ENCODE measurements around the gene PRKG1.

Gene PRKG1

GRCh38 chr10:51926337-51926736 is 852.0 kb downstream of the PRKG1 start:
- no peak for DNase-seq (ENCODE audit: low read depth in 2 of 2)

DNA sequence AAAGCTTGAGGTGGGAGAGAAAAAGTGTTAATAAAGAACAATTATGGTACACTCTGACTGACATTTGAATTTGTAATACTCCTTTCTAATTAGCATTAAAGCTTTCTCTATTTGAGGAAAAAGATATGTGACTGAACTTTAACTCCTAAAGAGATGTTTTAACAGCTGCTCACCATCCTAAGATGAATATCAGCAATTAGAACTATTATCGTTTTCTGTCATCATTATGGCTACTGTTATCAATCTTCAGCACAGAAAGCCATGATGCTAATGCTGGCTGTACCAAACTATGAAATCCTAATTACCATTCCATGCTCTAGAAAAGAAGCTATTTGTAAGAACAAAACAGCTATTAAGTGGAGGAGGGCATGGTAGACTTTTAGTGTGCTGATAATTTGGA is 853.9 kb downstream of the PRKG1 start:
- DNase-seq (ENCODE audit: low read depth in 2 of 2): no peak

- DNase-seq (ENCODE audit: low read depth in 2 of 2): no peak
These were observed 858.2 kb downstream of the PRKG1 start for GRCh38 chr10:51932530-51932929.

- no peak for DNase-seq (ENCODE audit: low read depth in 2 of 2)
These were observed 860.1 kb downstream of the PRKG1 start for GRCh38 chr10:51934373-51934772.

DNA sequence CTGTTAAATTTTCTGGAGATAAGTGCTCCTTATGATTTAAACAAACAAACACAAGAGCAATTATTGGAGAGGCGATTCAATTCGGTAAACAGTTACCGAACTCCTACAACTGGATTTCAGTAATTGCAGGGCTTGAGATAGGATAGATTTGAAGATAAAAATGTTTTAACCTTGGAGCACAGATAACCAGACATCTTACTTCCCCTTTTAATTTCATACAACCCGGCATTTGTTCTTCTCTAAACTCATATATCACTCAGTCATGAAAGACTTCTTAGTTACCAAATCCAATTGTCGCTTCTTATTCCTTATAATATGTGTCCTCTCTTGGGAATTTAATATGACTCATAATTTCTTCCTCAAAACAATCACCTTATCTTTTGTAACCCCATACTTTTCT is 861.1 kb downstream of the PRKG1 start:
- no peak for DNase-seq (ENCODE audit: low read depth in 2 of 2)

GRCh38 chr10:51937308-51938140 is 863.2 kb downstream of the PRKG1 start:
- no peak for DNase-seq (ENCODE audit: low read depth in 2 of 2)

DNA sequence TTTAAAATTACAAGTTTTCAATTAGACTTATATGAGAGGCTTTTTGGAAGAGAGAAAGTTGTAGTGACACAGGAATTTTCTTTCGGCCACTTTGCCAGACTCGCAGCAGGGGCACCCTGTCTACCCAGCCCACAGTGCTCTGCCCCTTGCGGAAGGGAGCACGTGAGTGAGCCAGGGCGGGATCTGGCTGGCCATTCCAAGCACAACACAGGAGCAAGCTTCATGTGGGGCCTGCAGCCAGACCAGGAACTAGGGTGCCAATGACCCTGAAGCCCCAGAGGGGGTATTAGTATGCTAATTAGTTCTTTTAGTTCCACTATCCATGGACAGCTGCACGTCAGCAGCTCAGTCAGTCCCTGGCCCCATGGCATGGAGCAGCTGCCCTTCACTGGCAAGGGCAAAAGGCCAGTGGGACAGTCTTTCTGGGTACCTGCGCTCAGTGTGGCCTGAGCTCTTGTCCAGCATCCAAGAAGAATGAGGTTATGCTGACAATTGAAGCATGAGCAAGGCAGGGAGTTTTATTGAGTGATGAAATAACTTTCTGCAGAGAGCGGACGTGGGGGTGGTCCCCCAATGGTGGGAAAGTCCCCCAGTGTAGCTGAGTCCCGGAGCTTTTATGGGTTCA is 876.2 kb downstream of the PRKG1 start:
- no peak for DNase-seq (ENCODE audit: low read depth in 2 of 2)

- DNase-seq (ENCODE audit: low read depth in 2 of 2): no peak
These were observed 876.8 kb downstream of the PRKG1 start for GRCh38 chr10:51950996-51951555.

DNA sequence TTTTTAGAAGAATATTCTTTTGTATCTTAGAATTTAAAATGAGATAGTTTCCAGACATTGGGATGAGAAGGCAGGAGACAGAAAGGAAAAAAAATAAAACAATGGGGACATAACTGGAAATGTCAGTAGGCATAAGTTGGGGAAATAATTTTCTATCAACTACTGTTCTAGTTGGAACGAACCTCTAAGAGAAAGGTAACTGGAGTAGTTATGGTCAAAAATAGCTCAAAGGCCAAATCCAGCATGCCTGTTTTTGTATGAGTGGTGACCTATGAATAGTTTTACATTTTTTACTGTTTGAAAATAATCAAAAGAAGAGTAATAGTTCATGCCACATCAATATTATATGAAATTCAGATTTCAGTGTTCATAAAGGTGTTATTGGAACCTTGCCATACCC is 877.3 kb downstream of the PRKG1 start:
- no peak for DNase-seq (ENCODE audit: low read depth in 2 of 2)

- no peak for DNase-seq (ENCODE audit: low read depth in 2 of 2)
These were observed 877.8 kb downstream of the PRKG1 start for GRCh38 chr10:51952056-51952455.

GRCh38 chr10:51955696-51956095 is 881.4 kb downstream of the PRKG1 start:
- no peak for DNase-seq (ENCODE audit: low read depth in 2 of 2)

GRCh38 chr10:51956822-51957221 is 882.5 kb downstream of the PRKG1 start:
- no peak for DNase-seq (ENCODE audit: low read depth in 2 of 2)

GRCh38 chr10:51960494-51960895 is 886.2 kb downstream of the PRKG1 start:
- DNase-seq (ENCODE audit: low read depth in 2 of 2): no peak

DNA sequence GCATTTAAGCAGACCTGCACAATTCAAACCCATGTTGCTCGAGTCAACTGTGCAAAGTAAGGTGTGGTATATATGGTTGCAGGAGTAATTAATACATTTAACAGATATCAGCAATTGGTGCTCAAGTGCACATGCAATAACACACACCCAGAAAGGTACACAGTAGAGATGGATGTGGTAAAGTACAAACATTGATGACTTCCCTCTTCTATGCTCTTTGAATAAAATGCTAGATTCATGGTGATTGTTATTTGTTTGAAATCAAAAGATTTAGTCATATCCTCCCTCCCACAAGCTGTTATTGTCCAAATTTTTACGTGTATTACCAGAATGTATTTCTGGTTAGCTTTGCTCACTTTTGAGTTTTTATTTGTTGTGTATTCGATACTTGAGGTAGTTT is 887.1 kb downstream of the PRKG1 start:
- DNase-seq (ENCODE audit: low read depth in 2 of 2): no peak

GRCh38 chr10:51964630-51965029 is 890.3 kb downstream of the PRKG1 start:
- DNase-seq (ENCODE audit: low read depth in 2 of 2): no peak

- DNase-seq (ENCODE audit: low read depth in 2 of 2): no peak
These were observed 891.2 kb downstream of the PRKG1 start for GRCh38 chr10:51965451-51965850.

GRCh38 chr10:51972733-51973346 is 898.6 kb downstream of the PRKG1 start:
- no peak for DNase-seq (ENCODE audit: low read depth in 2 of 2)

- no peak for DNase-seq (ENCODE audit: low read depth in 2 of 2)
These were observed 906.5 kb downstream of the PRKG1 start for GRCh38 chr10:51980752-51981151.

DNA sequence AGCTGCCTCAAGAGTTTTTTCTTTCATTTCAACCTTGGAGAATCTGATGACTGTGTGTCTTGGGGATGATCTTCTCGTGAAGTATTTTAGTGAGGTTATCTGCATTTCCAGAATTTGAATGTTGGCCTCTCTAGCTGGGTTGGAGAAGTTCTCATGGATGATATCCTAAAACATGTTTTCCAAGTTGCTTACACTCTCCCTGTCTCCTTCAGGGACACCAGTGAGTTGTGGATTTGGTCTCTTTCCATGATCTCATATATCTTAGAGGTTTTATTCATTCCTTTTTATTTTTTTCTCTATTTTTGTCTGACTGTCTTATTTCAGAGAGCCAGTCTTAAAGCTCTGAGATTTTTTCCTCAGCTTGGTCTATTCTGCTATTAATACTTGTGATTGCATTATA is 907.4 kb downstream of the PRKG1 start:
- DNase-seq (ENCODE audit: low read depth in 2 of 2): no peak

DNA sequence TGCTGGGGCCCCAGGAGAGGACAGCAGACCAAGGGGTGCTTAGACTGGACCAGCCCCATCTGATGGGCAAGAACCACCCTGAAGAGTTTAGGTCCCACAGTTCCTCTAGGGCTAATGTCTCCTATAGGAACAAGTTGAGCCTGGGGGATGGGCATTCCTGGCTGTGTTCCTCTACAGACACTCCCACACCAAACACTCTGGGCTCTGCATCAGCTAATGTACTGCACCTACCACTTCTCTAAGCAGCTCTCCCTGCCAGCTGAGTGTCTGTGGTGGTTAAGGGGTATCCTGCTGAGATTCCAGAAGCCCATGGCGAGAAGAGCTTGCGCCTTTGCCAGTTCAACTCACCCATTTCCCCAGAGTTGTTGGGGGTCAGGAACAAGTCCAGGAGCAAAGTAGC is 909.2 kb downstream of the PRKG1 start:
- DNase-seq (ENCODE audit: low read depth in 2 of 2): no peak

DNA sequence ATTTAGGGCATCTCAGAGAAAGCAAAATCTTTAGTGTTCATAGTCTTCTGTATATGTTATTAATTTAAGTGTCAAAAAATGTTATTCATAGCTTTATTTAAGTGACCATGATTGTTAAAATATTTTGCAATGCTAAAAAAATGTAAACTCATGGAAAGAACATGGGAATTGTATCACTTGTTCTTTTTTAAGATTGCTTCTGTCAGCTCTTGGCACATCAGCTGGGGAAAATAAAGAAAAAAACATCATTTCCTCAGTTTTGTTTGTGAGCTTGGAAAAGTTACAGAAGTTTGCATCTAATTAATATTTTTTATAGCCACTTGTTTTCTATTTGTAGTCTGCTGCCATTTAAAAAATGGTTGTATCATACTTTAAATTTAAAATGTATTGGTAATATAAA is 911.0 kb downstream of the PRKG1 start:
- no peak for DNase-seq (ENCODE audit: low read depth in 2 of 2)

GRCh38 chr10:51986516-51986915 is 912.2 kb downstream of the PRKG1 start:
- no peak for DNase-seq (ENCODE audit: low read depth in 2 of 2)

GRCh38 chr10:51993475-51993874 is 919.2 kb downstream of the PRKG1 start:
- DNase-seq (ENCODE audit: low read depth in 2 of 2): no peak
